Measurements from ENCODE around the gene TMA7B.

Gene TMA7B

GRCh38 chr22:39994566-39995392 lies 34.6 kb downstream of the TMA7B start, which contains the start of gene FAM83F:
Gene FAM83F (plus strand): TSS chr22:39994954. CDS start chr22:39995043, 89 bp downstream.
- DNase-seq (ENCODE audit: low read depth): no peak
- H3K4me3 ChIP-seq (ENCODE audit: low read depth, low read length): no peak within 1 kb of the TSS
- no peak for TF ChIP-seq CTCF (IDR thresholded peaks at IDR 0.05; ENCODE audit: insufficient read depth, low read depth, low read length, missing control alignments)

GRCh38 chr22:39995393-39996252 lies 35.4 kb downstream of the TMA7B start:
- no peak overlapping the region for H3K4me3 ChIP-seq (ENCODE audit: low read depth, low read length)
- no peak for DNase-seq (ENCODE audit: low read depth)
- TF ChIP-seq CTCF (IDR thresholded peaks at IDR 0.05; ENCODE audit: insufficient read depth, low read depth, low read length, missing control alignments): no peak

- H3K4me3 ChIP-seq (ENCODE audit: low read depth, low read length): no peak overlapping the region
- DNase-seq (ENCODE audit: low read depth): no peak
- TF ChIP-seq CTCF (IDR thresholded peaks at IDR 0.05; ENCODE audit: insufficient read depth, low read depth, low read length, missing control alignments): no peak
These were observed 36.5 kb downstream of the TMA7B start for GRCh38 chr22:39996732-39997131.

- DNase-seq (ENCODE audit: low read depth): no peak
- TF ChIP-seq CTCF (IDR thresholded peaks at IDR 0.05; ENCODE audit: insufficient read depth, low read depth, low read length, missing control alignments): no peak
- no peak overlapping the region for H3K4me3 ChIP-seq (ENCODE audit: low read depth, low read length)
These were observed 37.2 kb downstream of the TMA7B start for GRCh38 chr22:39997421-39997820.

GRCh38 chr22:39997939-39998726 lies 37.9 kb downstream of the TMA7B start:
- no peak for TF ChIP-seq CTCF (IDR thresholded peaks at IDR 0.05; ENCODE audit: insufficient read depth, low read depth, low read length, missing control alignments)
- no peak overlapping the region for H3K4me3 ChIP-seq (ENCODE audit: low read depth, low read length)
- DNase-seq (ENCODE audit: low read depth): no peak

- DNase-seq (ENCODE audit: low read depth): peak; percentile 39
- no peak overlapping the region for H3K4me3 ChIP-seq (ENCODE audit: low read depth, low read length)
- peak; percentile 17 for TF ChIP-seq CTCF (IDR thresholded peaks at IDR 0.05; ENCODE audit: insufficient read depth, low read depth, low read length, missing control alignments)
These were observed 39.1 kb downstream of the TMA7B start for GRCh38 chr22:39999144-39999757.

All from GM12865 (cell line).